Epithelial cell of proximal tubule (primary cell): Measurements from ENCODE around the gene CDK19. TPM values are rescaled to one million over a fixed set of nuclear protein-coding genes. Genes with fewer than 3 reads are reported as not detected.
"Not testable (repeated sequence)": the region's sequence is repeated elsewhere in the genome, so short reads cannot be mapped to it uniquely, and the experiment has no call there.

Experiments
- DNase-seq: peaks from one replicate; pipeline ENCODE4 v3.0.0-alpha.2; 2011; ENCODE audit warnings: low read depth
- H3K4me3 ChIP-seq: 2 replicates; pipeline ENCODE4 v1.5.1; 2011; ENCODE audit warnings: low read depth, mild to moderate bottlenecking, low read length
- total RNA-seq: library from RNA; depleted of rRNA; stranded (reverse); fragments of >200 nt; gene quantifications from 2 replicates; pipeline ENCODE4 v1.2.3, GENCODE V29; 2015
- TF ChIP-seq, protein P1 (sequence below): conservative IDR thresholded peaks from 2 replicates; pipeline ENCODE4 v1.5.1; 2012; ENCODE audit warnings: low read depth, mild to moderate bottlenecking, low read length

Gene CDK19
- total RNA-seq, 1 donor from 2014 or later = 6.3 TPM

DNA sequence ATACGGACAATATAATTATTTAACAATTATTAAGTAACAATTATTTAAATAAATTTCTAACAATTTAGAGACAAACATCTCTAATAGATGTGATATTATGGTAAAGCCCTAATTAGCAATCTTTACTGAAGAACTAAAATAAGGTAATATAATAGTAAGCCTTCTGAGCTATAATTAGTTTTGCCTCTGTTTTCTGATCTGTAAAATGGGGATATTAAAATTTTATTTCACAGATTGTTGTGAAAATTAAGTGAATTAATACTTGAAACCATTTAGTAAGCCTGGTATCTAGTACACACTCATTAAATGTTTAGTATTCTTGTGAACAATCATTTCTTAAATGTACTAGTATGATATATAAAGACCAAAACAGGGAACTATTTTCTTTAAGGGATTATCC lies 70.3 kb downstream of the CDK19 start:
- TF ChIP-seq, protein P1, sequence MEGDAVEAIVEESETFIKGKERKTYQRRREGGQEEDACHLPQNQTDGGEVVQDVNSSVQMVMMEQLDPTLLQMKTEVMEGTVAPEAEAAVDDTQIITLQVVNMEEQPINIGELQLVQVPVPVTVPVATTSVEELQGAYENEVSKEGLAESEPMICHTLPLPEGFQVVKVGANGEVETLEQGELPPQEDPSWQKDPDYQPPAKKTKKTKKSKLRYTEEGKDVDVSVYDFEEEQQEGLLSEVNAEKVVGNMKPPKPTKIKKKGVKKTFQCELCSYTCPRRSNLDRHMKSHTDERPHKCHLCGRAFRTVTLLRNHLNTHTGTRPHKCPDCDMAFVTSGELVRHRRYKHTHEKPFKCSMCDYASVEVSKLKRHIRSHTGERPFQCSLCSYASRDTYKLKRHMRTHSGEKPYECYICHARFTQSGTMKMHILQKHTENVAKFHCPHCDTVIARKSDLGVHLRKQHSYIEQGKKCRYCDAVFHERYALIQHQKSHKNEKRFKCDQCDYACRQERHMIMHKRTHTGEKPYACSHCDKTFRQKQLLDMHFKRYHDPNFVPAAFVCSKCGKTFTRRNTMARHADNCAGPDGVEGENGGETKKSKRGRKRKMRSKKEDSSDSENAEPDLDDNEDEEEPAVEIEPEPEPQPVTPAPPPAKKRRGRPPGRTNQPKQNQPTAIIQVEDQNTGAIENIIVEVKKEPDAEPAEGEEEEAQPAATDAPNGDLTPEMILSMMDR = no peak
- H3K4me3 ChIP-seq = no peak overlapping the region
- no peak for DNase-seq

GRCh38 chr6:110742552-110742951 lies 72.7 kb downstream of the CDK19 start:
- H3K4me3 ChIP-seq, DNase-seq: not testable (repeated sequence)

GRCh38 chr6:110741517-110741916 lies 73.8 kb downstream of the CDK19 start:
- no peak overlapping the region for H3K4me3 ChIP-seq
- TF ChIP-seq, protein P1 = no peak
- DNase-seq = no peak

- DNase-seq = no peak
- TF ChIP-seq, protein P1 = no peak
- no peak overlapping the region for H3K4me3 ChIP-seq
These were observed 76.3 kb downstream of the CDK19 start for GRCh38 chr6:110738899-110739365.

DNA sequence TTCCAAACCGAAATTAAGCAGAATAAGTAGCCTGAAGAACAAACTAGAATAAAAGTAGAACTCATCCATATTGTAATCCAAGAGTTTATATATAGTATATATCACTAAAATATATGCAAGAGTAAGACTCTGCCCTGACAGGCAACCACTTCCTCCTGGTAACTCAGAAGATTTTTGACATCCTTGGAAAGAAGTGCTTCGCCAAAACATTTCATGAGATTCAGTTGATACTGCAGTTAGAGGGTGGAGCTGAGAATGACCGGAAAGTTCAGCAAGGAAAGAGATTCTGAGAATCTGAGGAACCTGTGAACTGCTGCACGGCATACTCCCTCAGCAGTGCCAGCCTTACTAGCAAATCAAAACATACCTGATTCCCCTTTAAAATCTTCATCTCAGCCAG lies 79.6 kb downstream of the CDK19 start:
- DNase-seq = no peak
- TF ChIP-seq, protein P1 = no peak
- H3K4me3 ChIP-seq = no peak overlapping the region

- TF ChIP-seq, protein P1 = no peak
- DNase-seq = no peak
These were observed 83.4 kb downstream of the CDK19 start for GRCh38 chr6:110731898-110732297.

GRCh38 chr6:110731196-110731595 lies 84.1 kb downstream of the CDK19 start:
- TF ChIP-seq, protein P1 = no peak
- no peak overlapping the region for H3K4me3 ChIP-seq
- no peak for DNase-seq

More at GRCh38 chr6:110731898-110732297, 83.4 kb downstream of the CDK19 start:
- H3K4me3 ChIP-seq = no peak overlapping the region
